Mucosa of stomach (tissue), 1 donor: ENCODE measurements around the gene CRYBB1.

Source experiments
- H3K27me3 ChIP-seq: one replicate; pipeline ENCODE4 v1.7.0; 2013; ENCODE audit warnings: mild to moderate bottlenecking, low read length; ENCODE audit not compliant: control insufficient read depth, insufficient read depth
- H3K36me3 ChIP-seq: one replicate; pipeline ENCODE4 v1.7.0; 2013; ENCODE audit warnings: low read length; ENCODE audit not compliant: control insufficient read depth, insufficient read depth
- H3K4me1 ChIP-seq: one replicate; pipeline ENCODE4 v1.7.0; 2013; ENCODE audit warnings: mild to moderate bottlenecking, low read length; ENCODE audit not compliant: control insufficient read depth, insufficient read depth
- H3K4me3 ChIP-seq: one replicate; pipeline ENCODE4 v1.7.0; 2013; ENCODE audit warnings: low read length
- H3K9ac ChIP-seq: one replicate; pipeline ENCODE4 v1.7.0; 2013; ENCODE audit warnings: mild to moderate bottlenecking, low read length, moderate library complexity
- H3K9me3 ChIP-seq: one replicate; pipeline ENCODE4 v1.7.0; 2013; ENCODE audit warnings: mild to moderate bottlenecking, low read length, moderate library complexity; ENCODE audit not compliant: control insufficient read depth
- donor health status: Pancreatic carcinoma.

Gene CRYBB1

DNA sequence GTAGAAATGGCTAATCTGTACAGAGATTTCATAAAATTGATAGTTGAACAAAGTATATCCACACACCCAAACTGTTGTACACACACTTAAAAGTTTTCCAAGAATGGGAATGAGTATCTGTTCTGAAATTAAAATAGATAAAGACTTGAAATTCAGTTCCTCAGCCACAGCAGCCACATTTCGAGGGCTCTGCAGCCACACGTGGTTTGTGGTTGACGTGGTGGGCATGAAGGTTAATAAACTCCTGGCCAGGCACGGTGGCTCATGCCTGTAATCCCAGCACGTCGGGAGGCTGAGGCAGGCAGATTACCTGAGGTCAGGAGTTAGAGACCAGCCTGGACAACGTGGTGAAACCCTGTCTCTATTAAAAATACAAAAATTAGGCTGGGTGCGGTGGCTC lies 51.9 kb downstream of the CRYBB1 start:
- Histone ChIP-seq H3K4me1 (no peaks in the 10 kb centered on the region), H3K9me3 (no peaks in the 10 kb centered on the region), H3K36me3 (no peaks in the 10 kb centered on the region)

DNA sequence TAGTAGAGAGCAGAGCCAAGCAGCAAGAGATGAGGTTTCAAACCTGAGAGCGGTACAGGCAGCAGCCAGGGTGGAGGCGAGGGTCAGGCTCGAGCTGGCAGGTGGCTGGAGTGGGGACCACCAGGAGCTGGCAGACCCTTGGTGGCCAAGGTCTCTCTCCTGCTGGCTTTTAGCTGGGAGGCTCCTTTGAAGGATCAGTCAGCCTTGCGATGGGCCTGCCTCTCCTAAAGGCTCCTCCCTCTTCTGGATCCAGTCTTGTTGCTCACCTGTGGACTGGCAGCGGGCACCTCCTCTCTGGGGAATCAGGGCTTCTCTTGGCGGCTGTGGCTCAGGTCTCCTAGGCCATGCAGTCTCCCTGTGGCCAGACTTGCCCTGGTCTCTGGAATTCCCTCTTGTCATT lies 52.6 kb downstream of the CRYBB1 start:
- no peaks in the 10 kb centered on the region for H3K36me3 ChIP-seq
- H3K4me3 ChIP-seq = no peak overlapping the region
- H3K9ac ChIP-seq = no peak overlapping the region
- H3K9me3 ChIP-seq = no peaks in the 10 kb centered on the region
- no peaks in the 10 kb centered on the region for H3K4me1 ChIP-seq
- no peaks in the 10 kb centered on the region for H3K27me3 ChIP-seq

More for the DNA sequence above, 51.9 kb downstream of the CRYBB1 start:
- H3K9ac ChIP-seq = no peak overlapping the region
- H3K27me3 ChIP-seq = no peaks in the 10 kb centered on the region
- no peak overlapping the region for H3K4me3 ChIP-seq

DNA sequence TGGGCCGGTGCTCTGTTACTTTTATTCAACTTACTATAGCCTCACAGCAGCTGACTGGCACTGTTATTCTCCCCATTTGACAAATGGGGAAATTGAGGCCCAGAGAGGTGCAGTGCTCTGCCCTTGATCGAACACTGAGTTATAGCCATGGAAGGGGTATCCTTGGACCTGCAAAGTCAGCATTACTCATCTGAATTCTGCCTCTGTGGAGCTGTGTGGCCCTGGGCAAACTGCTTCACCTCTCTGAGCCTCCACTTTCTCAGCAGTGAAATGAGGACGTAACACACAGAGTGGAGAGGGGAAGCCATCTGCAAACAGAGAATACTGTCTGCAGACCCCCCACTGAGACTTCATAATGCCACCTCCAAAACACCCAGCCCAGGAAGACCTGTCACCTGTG lies 53.2 kb downstream of the CRYBB1 start:
- H3K9me3 ChIP-seq = no peaks in the 10 kb centered on the region
- no peak overlapping the region for H3K9ac ChIP-seq
- H3K27me3 ChIP-seq = no peaks in the 10 kb centered on the region
- H3K36me3 ChIP-seq = no peaks in the 10 kb centered on the region
- H3K4me1 ChIP-seq = no peaks in the 10 kb centered on the region
- H3K4me3 ChIP-seq = no peak overlapping the region

DNA sequence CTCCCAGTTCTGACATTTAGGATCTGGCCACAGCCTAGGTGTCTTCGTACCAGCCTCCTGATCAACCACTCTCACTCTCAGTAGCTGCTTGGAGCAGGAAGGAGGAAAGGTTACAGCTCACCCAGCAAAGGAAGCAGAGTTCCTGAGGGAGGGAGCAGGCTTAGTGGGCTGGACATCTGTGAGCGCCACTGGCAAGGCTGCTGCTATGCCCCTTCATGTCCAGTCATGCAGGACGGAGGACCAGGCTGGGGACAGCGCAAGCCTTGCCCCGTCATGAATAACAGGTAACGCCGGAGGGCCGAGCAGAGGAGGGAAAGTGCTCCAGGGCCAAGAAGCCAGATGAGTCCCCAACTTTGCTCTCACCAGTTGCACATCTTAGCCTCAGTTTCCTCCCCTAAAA lies 53.6 kb downstream of the CRYBB1 start:
- no peak overlapping the region for H3K4me3 ChIP-seq
- H3K4me1 ChIP-seq = no peaks in the 10 kb centered on the region
- H3K9ac ChIP-seq = no peak overlapping the region
- H3K27me3 ChIP-seq = no peaks in the 10 kb centered on the region
- H3K36me3 ChIP-seq = no peaks in the 10 kb centered on the region
- no peaks in the 10 kb centered on the region for H3K9me3 ChIP-seq

GRCh38 chr22:26563022-26563421 lies 54.8 kb downstream of the CRYBB1 start:
- Histone ChIP-seq H3K4me3 (no peak overlapping the region), H3K27me3 (no peaks in the 10 kb centered on the region), H3K9me3 (no peaks in the 10 kb centered on the region), H3K36me3 (no peaks in the 10 kb centered on the region), H3K4me1 (no peaks in the 10 kb centered on the region), H3K9ac (no peak overlapping the region)

DNA sequence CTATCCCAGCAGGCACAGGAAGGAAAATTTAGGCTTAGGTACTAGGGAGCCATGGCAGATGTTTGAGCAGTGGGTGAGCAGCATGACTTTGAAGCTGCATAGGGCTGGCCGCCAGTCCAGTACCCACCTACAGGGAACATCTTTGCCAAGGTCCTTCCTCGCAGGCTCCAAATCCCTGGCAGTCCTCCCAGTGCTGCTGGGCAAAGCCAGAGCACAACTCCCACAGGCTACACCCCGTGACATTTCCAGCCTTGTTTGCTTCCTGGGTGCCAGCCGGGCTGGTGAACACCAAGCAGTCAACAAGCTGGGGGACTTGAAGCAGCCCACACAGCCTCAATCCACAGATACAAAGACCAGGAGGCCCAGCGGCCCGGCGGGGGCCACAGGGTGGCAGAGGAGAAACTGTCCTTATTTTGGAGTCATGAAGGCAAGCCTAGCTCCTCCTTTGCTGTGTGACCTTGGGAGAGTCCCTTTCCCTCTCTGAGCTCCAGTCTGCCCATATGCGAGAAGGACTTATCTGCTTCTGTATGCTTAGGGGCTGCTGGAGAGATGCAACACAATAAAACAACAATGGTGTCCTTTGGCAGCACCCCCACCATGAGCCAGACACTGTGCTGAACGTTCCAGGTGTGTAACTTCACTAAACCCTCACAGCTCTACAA lies 55.9 kb downstream of the CRYBB1 start:
- Histone ChIP-seq H3K9ac (no peak overlapping the region), H3K9me3 (no peaks in the 10 kb centered on the region), H3K36me3 (no peaks in the 10 kb centered on the region), H3K4me1 (no peaks in the 10 kb centered on the region), H3K4me3 (no peak overlapping the region), H3K27me3 (no peaks in the 10 kb centered on the region)

- Histone ChIP-seq H3K4me1 (no peaks in the 10 kb centered on the region), H3K27me3 (no peaks in the 10 kb centered on the region), H3K9ac (no peak overlapping the region), H3K9me3 (no peaks in the 10 kb centered on the region), H3K36me3 (no peaks in the 10 kb centered on the region), H3K4me3 (no peak overlapping the region)
These were observed 57.8 kb downstream of the CRYBB1 start for GRCh38 chr22:26559961-26560575.

- H3K4me3 ChIP-seq = no peak overlapping the region
These were observed 59.5 kb downstream of the CRYBB1 start for GRCh38 chr22:26558248-26558895.

GRCh38 chr22:26556904-26557303 lies 60.9 kb downstream of the CRYBB1 start:
- H3K27me3 ChIP-seq = no peaks in the 10 kb centered on the region
- H3K36me3 ChIP-seq = no peaks in the 10 kb centered on the region
- H3K9me3 ChIP-seq = no peaks in the 10 kb centered on the region
- H3K4me3 ChIP-seq = no peak overlapping the region
- H3K9ac ChIP-seq = no peak overlapping the region
- H3K4me1 ChIP-seq = no peaks in the 10 kb centered on the region

More at GRCh38 chr22:26558248-26558895, 59.5 kb downstream of the CRYBB1 start:
- H3K27me3 ChIP-seq = no peaks in the 10 kb centered on the region
- no peak overlapping the region for H3K9ac ChIP-seq
- no peaks in the 10 kb centered on the region for H3K9me3 ChIP-seq
- H3K4me1 ChIP-seq = no peaks in the 10 kb centered on the region
- H3K36me3 ChIP-seq = no peaks in the 10 kb centered on the region

DNA sequence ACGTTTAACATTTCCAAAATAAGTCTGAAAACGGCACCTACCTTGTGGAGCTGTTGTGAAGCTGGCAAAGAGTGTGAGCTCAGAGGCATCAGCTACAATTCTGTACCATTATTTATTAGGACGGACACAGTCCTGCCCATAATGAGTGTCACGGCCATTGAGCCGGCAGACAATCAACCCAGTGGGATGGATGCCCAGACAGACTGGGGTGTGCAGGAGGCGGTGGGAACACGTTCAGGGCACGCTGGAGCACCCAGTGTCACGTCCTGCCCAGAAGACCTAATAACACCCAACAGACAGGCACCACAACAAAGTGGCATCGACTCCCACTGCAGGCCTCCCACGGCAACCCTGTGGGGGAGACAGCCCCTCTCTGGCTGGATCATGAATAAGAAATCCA lies 62.3 kb downstream of the CRYBB1 start:
- no peak overlapping the region for H3K4me3 ChIP-seq
- no peaks in the 10 kb centered on the region for H3K9me3 ChIP-seq
- H3K4me1 ChIP-seq = no peaks in the 10 kb centered on the region
- H3K36me3 ChIP-seq = no peaks in the 10 kb centered on the region
- H3K9ac ChIP-seq = no peak overlapping the region
- H3K27me3 ChIP-seq = no peaks in the 10 kb centered on the region

- Histone ChIP-seq H3K9ac (no peak overlapping the region), H3K4me1 (no peaks in the 10 kb centered on the region), H3K4me3 (no peak overlapping the region), H3K27me3 (no peaks in the 10 kb centered on the region), H3K36me3 (no peaks in the 10 kb centered on the region), H3K9me3 (no peaks in the 10 kb centered on the region)
These were observed 62.9 kb downstream of the CRYBB1 start for GRCh38 chr22:26554956-26555355.

GRCh38 chr22:26553056-26553752 lies 64.6 kb downstream of the CRYBB1 start:
- no peaks in the 10 kb centered on the region for H3K9me3 ChIP-seq
- no peak overlapping the region for H3K9ac ChIP-seq
- no peak overlapping the region for H3K4me3 ChIP-seq
- no peaks in the 10 kb centered on the region for H3K36me3 ChIP-seq
- no peaks in the 10 kb centered on the region for H3K4me1 ChIP-seq
- no peaks in the 10 kb centered on the region for H3K27me3 ChIP-seq
